Measurements from ENCODE around the gene ARHGAP22. TPM values are rescaled to one million over a fixed set of nuclear protein-coding genes. Genes with fewer than 3 reads are reported as not detected.
A peak's percentile ranks its signal among the peaks of the same experiment; 100 is the strongest.

The ARHGAP22 gene
- total and polyA plus RNA-seq, 2 of the 4 experiments (the other 2 are of a cell fraction): 28.3 to 30.2 TPM

GRCh38 chr10:48606530-48607355 is 1.9 kb upstream of the ARHGAP22 start (continued):
- TF ChIP-seq RAD21 (IDR thresholded peaks at IDR 0.05; ENCODE audit: low read length): no peak
- TF ChIP-seq RCOR1 (IDR thresholded peaks at IDR 0.05; ENCODE audit: insufficient replicate concordance, low read length): peak; percentile 94
- TF ChIP-seq CHD1 (IDR thresholded peaks at IDR 0.05; ENCODE audit: low read depth, low read length): no peak; the same call in 1 of the 2 replicates

All from IMR-90 (cell line).